WTC11 (cell line): Measurements from ENCODE around the gene ANKRD62. TPM values are rescaled to one million over a fixed set of nuclear protein-coding genes. Genes with fewer than 3 reads are reported as not detected.
"Not testable (repeated sequence)": the region's sequence is repeated elsewhere in the genome, so short reads cannot be mapped to it uniquely, and the experiment has no call there.

Source experiments
- ATAC-seq: fragments of 200-7000 bp; cut with Tn5 transposase; 2 replicates; pipeline ENCODE4 v1.10.0; 2021; ENCODE audit warnings: mild to moderate bottlenecking, moderate library complexity
- CTCF ChIA-PET: fragments of 300-600 bp; sonication (Branson Sonifier 250); formaldehyde crosslinking; loops from one replicate; lab custom pipeline; 2021; ENCODE audit warnings: antibody characterized with exemption; lab: Charles Lee
- POLR2A ChIA-PET: fragments of 350-600 bp; sonication (Branson Sonifier 250); formaldehyde crosslinking; loops from one replicate; lab custom pipeline; 2021; ENCODE audit warnings: antibody characterized with exemption; lab: Charles Lee
- DNase-seq: peaks from one replicate; pipeline ENCODE4 v3.0.0; 2021; ENCODE audit warnings: low spot score
- H3K27ac Mint-ChIP-seq: 2 replicates; pipeline ENCODE4 v1.8.0; 2021; ENCODE audit warnings: mixed read lengths
- H3K27me3 Mint-ChIP-seq: 2 replicates; pipeline ENCODE4 v1.8.0; 2021; ENCODE audit warnings: low read depth, mild to moderate bottlenecking, moderate library complexity, mixed read lengths
- H3K36me3 Mint-ChIP-seq: 2 replicates; pipeline ENCODE4 v1.8.0; 2021; ENCODE audit warnings: mixed read lengths
- H3K4me1 Mint-ChIP-seq: 2 replicates; pipeline ENCODE4 v1.8.0; 2022; ENCODE audit warnings: mixed read lengths
- H3K4me3 Mint-ChIP-seq: 2 replicates; pipeline ENCODE4 v1.8.0; 2021; ENCODE audit warnings: mild to moderate bottlenecking, moderate library complexity, mixed read lengths
- H3K9me3 Mint-ChIP-seq: 2 replicates; pipeline ENCODE4 v1.8.0; 2021; ENCODE audit warnings: mixed read lengths
- ATF3 ChIP-seq: sonication (generic); formaldehyde crosslinking; conservative IDR thresholded peaks from 2 replicates; pipeline ENCODE4 v1.8.1; 2022; ENCODE audit warnings: mild to moderate bottlenecking, missing genetic modification reagents
- CTCF ChIP-seq: fragments of 200-600 bp; IDR thresholded peaks from 2 replicates; pipeline ENCODE4 v1.8.0; 2022; ENCODE audit warnings: antibody characterized with exemption
- E2F5 ChIP-seq: sonication (generic); formaldehyde crosslinking; IDR thresholded peaks from 2 replicates; pipeline ENCODE4 v1.8.1; 2022; ENCODE audit warnings: mild to moderate bottlenecking, moderate library complexity, missing genetic modification reagents
- ETV6 ChIP-seq: sonication (generic); formaldehyde crosslinking; IDR thresholded peaks from 2 replicates; pipeline ENCODE4 v1.8.1; 2022; ENCODE audit warnings: mild to moderate bottlenecking, missing genetic modification reagents
- HMGXB4 ChIP-seq: sonication (generic); formaldehyde crosslinking; IDR thresholded peaks from 2 replicates; pipeline ENCODE4 v1.8.1; 2023; ENCODE audit warnings: mild to moderate bottlenecking, moderate library complexity, missing genetic modification reagents
- NFE2L1 ChIP-seq: sonication (generic); formaldehyde crosslinking; IDR thresholded peaks from 2 replicates; pipeline ENCODE4 v1.8.1; 2023; ENCODE audit warnings: missing genetic modification reagents
- PRRX2 ChIP-seq: fragments of 250-450 bp; sonication (Bioruptor Pico); IDR thresholded peaks from 2 replicates; pipeline ENCODE4 v1.8.0; 2021; ENCODE audit warnings: mild to moderate bottlenecking
- RORB ChIP-seq: fragments of 250-450 bp; sonication (Bioruptor Pico); IDR thresholded peaks from 2 replicates; pipeline ENCODE4 v1.9.0; 2021; ENCODE audit warnings: mild to moderate bottlenecking
- SOX15 ChIP-seq: fragments of 250-450 bp; sonication (Bioruptor Pico); IDR thresholded peaks from 2 replicates; pipeline ENCODE4 v1.9.0; 2021; ENCODE audit warnings: mild to moderate bottlenecking
- ZBTB43 ChIP-seq: sonication (generic); formaldehyde crosslinking; IDR thresholded peaks from 2 replicates; pipeline ENCODE4 v1.8.1; 2023; ENCODE audit warnings: mild to moderate bottlenecking, missing genetic modification reagents
- ZNF121 ChIP-seq: sonication (generic); formaldehyde crosslinking; IDR thresholded peaks from 2 replicates; pipeline ENCODE4 v1.8.0; 2023; ENCODE audit warnings: missing genetic modification reagents
- ZNF219 ChIP-seq: sonication (generic); formaldehyde crosslinking; IDR thresholded peaks from 2 replicates; pipeline ENCODE4 v1.8.0; 2023; ENCODE audit warnings: missing genetic modification reagents, mild to moderate bottlenecking, borderline replicate concordance
- ZNF317 ChIP-seq: sonication (generic); formaldehyde crosslinking; IDR thresholded peaks from 2 replicates; pipeline ENCODE4 v1.8.1; 2023; ENCODE audit warnings: low read depth, mild to moderate bottlenecking, moderate library complexity, missing genetic modification reagents, borderline replicate concordance
- ZNF416 ChIP-seq: fragments of 250-450 bp; sonication (Bioruptor Pico); IDR thresholded peaks from 2 replicates; pipeline ENCODE4 v1.9.0; 2021; ENCODE audit warnings: mild to moderate bottlenecking, inconsistent platforms
- total RNA-seq: library from RNA; stranded (reverse); gene quantifications from 3 replicates; pipeline ENCODE4 v1.2.3, GENCODE V29; 2021

ANKRD62 gene
- total RNA-seq, 1 experiment from 2014 or later: not detected

GRCh38 chr18:12127647-12128046 lies 34.0 kb downstream of the ANKRD62 start:
- ATAC-seq, DNase-seq, H3K4me3 Mint-ChIP-seq, H3K27me3 Mint-ChIP-seq, H3K27ac Mint-ChIP-seq, H3K9me3 Mint-ChIP-seq, POLR2A ChIA-PET, H3K4me1 Mint-ChIP-seq, H3K36me3 Mint-ChIP-seq: not testable (repeated sequence)
- CTCF ChIA-PET: interaction anchor here (1.1 kb wide), 1 partner anchor 293 kb away, joined by 3 read pairs; no protein-coding TSS in a partner anchor

- peaks cover 24% of the 10 kb centered on the region for H3K27me3 Mint-ChIP-seq
- H3K4me1 Mint-ChIP-seq, CTCF ChIA-PET, POLR2A ChIA-PET, DNase-seq, ATAC-seq, H3K4me3 Mint-ChIP-seq, H3K27ac Mint-ChIP-seq: not testable (repeated sequence)
- peaks cover 34% of the 10 kb centered on the region for H3K9me3 Mint-ChIP-seq
- peaks cover 14% of the 10 kb centered on the region for H3K36me3 Mint-ChIP-seq
These were observed 45.2 kb downstream of the ANKRD62 start for GRCh38 chr18:12138831-12139230.

- POLR2A ChIA-PET, CTCF ChIA-PET, H3K4me1 Mint-ChIP-seq, H3K4me3 Mint-ChIP-seq, DNase-seq, ATAC-seq, H3K27ac Mint-ChIP-seq: not testable (repeated sequence)
- H3K36me3 Mint-ChIP-seq: peaks cover 14% of the 10 kb centered on the region
- peaks cover 24% of the 10 kb centered on the region for H3K27me3 Mint-ChIP-seq
- peaks cover 34% of the 10 kb centered on the region for H3K9me3 Mint-ChIP-seq
These were observed 47.2 kb downstream of the ANKRD62 start for GRCh38 chr18:12140866-12141265.

- DNase-seq, CTCF ChIA-PET, H3K4me3 Mint-ChIP-seq, POLR2A ChIA-PET, H3K4me1 Mint-ChIP-seq, H3K27ac Mint-ChIP-seq: not testable (repeated sequence)
- peaks cover 14% of the 10 kb centered on the region for H3K36me3 Mint-ChIP-seq
- H3K27me3 Mint-ChIP-seq: peaks cover 20% of the 10 kb centered on the region
- H3K9me3 Mint-ChIP-seq: peaks cover 27% of the 10 kb centered on the region
- ATAC-seq: 0 out of 2 replicates have a peak, but pooled peaks have one; percentile 53
These were observed 48.1 kb downstream of the ANKRD62 start for GRCh38 chr18:12141778-12142177.

- not testable (repeated sequence) for H3K4me1 Mint-ChIP-seq, H3K27ac Mint-ChIP-seq
These were observed 55.8 kb downstream of the ANKRD62 start for GRCh38 chr18:12149431-12149830.

GRCh38 chr18:12154361-12154760 lies 60.7 kb downstream of the ANKRD62 start:
- Mint-ChIP-seq H3K27ac (no peak overlapping the region), H3K36me3 (no peaks in the 10 kb centered on the region), H3K9me3 (peaks cover 12% of the 10 kb centered on the region; the same call in 1 of the 2 replicates), H3K4me3 (no peak overlapping the region), H3K27me3 (no peaks in the 10 kb centered on the region), H3K4me1 (no peaks in the 10 kb centered on the region)
- DNase-seq: no peak
- ChIA-PET POLR2A (no interaction called here), CTCF (interaction anchor here (2.0 kb wide), 1 partner anchor 82 kb away, joined by 8 read pairs; no protein-coding TSS in a partner anchor)
- no peak for ATAC-seq
- TF ChIP-seq ATF3 (CRISPR knock-in tag) (no peak), CTCF (no peak), ZBTB43 (no peak), PRRX2 (CRISPR knock-in tag) (no peak), E2F5 (CRISPR knock-in tag) (no peak), ETV6 (CRISPR knock-in tag) (no peak), SOX15 (no peak), ZNF416 (CRISPR knock-in tag) (no peak), ZNF121 (CRISPR knock-in tag) (no peak), RORB (CRISPR knock-in tag) (no peak), HMGXB4 (CRISPR knock-in tag) (no peak), NFE2L1 (no peak), ZNF219 (CRISPR knock-in tag) (no peak), ZNF317 (no peak)

More at GRCh38 chr18:12149431-12149830, 55.8 kb downstream of the ANKRD62 start:
- POLR2A ChIA-PET, H3K9me3 Mint-ChIP-seq, CTCF ChIA-PET, H3K4me3 Mint-ChIP-seq, H3K27me3 Mint-ChIP-seq, H3K36me3 Mint-ChIP-seq, DNase-seq: not testable (repeated sequence)
- peak; percentile 28; the same call in 1 of the 2 replicates for ATAC-seq
